DOHH2 (cell line): ENCODE measurements around the gene PKD1L1.

Experiments
- CTCF ChIP-seq: fragments of 200-600 bp; sonication (generic); IDR thresholded peaks from one replicate; pipeline ENCODE4 v1.5.1; 2014; ENCODE audit warnings: antibody characterized with exemption, mild to moderate bottlenecking, low read depth, low read length; ENCODE audit not compliant: poor library complexity, severe bottlenecking
- EZH2phosphoT487 ChIP-seq: fragments of 200-600 bp; sonication (generic); IDR thresholded peaks from 2 replicates; pipeline ENCODE4 v1.6.1; 2017; ENCODE audit warnings: borderline replicate concordance, mild to moderate bottlenecking, antibody characterized with exemption, low read length, moderate library complexity, mixed read lengths

GRCh38 chr7:47801423-47801822 is 146.8 kb downstream of the PKD1L1 start:
- TF ChIP-seq CTCF (no peak), EZH2phosphoT487 (no peak)
